Fibroblast of skin of left quadriceps (primary cell): ENCODE data around the gene PLIN4.
A peak's percentile ranks its signal among the peaks of the same experiment; 100 is the strongest.

Source experiments
- DNase-seq, 2 experiments: peaks; one replicate each; pipeline ENCODE4 v3.0.0-alpha.2; 2013; ENCODE audit warnings: low read depth in 2 of 2

The PLIN4 gene

GRCh38 chr19:4492337-4493103, 25.8 kb downstream of the PLIN4 start:
- DNase-seq, result no peak

GRCh38 chr19:4491446-4491845, 26.8 kb downstream of the PLIN4 start:
- no peak for DNase-seq

- DNase-seq, result no peak
Measured at GRCh38 chr19:4488496-4488895, 29.8 kb downstream of the PLIN4 start.

GRCh38 chr19:4487572-4487971, 30.7 kb downstream of the PLIN4 start:
- DNase-seq, result no peak

GRCh38 chr19:4483385-4483784, 34.9 kb downstream of the PLIN4 start:
- DNase-seq, result no peak

- no peak for DNase-seq
Measured at GRCh38 chr19:4482721-4483364, 35.4 kb downstream of the PLIN4 start.

- DNase-seq, result no peak
Measured at GRCh38 chr19:4477034-4477801, 41.1 kb downstream of the PLIN4 start.

GRCh38 chr19:4474514-4475022, 43.7 kb downstream of the PLIN4 start:
- peak; percentile 48 to 52 for DNase-seq

GRCh38 chr19:4473763-4474513, 44.3 kb downstream of the PLIN4 start:
- DNase-seq, result no peak

- no peak for DNase-seq
Measured at GRCh38 chr19:4473011-4473762, 45.1 kb downstream of the PLIN4 start.

GRCh38 chr19:4472174-4472974, 45.9 kb downstream of the PLIN4 start, which contains the start of gene HDGFL2:
Gene HDGFL2, plus strand, starts transcription at chr19:4472297. Its CDS starts 54 bp downstream, at chr19:4472351.
- no peak for DNase-seq

GRCh38 chr19:4471403-4472173, 46.7 kb downstream of the PLIN4 start:
- peak; percentile 100 for DNase-seq

GRCh38 chr19:4467835-4468234, 50.5 kb downstream of the PLIN4 start:
- DNase-seq, result no peak

GRCh38 chr19:4464815-4465581, 53.3 kb downstream of the PLIN4 start:
- no peak for DNase-seq

- DNase-seq, result peak; percentile 96 to 97
Measured at GRCh38 chr19:4457654-4458395, 60.5 kb downstream of the PLIN4 start, which contains the start of gene UBXN6. Gene UBXN6, minus strand, starts transcription at chr19:4457794. Its CDS starts 97 bp downstream, at chr19:4457697.

GRCh38 chr19:4456843-4457653, 61.2 kb downstream of the PLIN4 start:
- peak; percentile 41 to 47 for DNase-seq

GRCh38 chr19:4456476-4456842, 61.8 kb downstream of the PLIN4 start:
- DNase-seq, result peak; percentile 44 to 48
